GM12878 (cell line): Measurements from ENCODE around the gene PODN. TPM values are rescaled to one million over a fixed set of nuclear protein-coding genes. Genes with fewer than 3 reads are reported as not detected.

Source experiments
- ATAC-seq: fragments of 200-7000 bp; cut with Tn5 transposase; 3 replicates; pipeline ENCODE4 v1.9.1; 2020; ENCODE audit warnings: mild to moderate bottlenecking, moderate library complexity
- BruUV-seq: library from RNA; stranded (reverse); fragments of 400-500 nt; replicated peaks from 2 replicates; lab custom pipeline; 2021; lab: Mats Ljungman, UMichigan
- CTCF ChIA-PET: fragments of 300-600 bp; sonication (Branson Sonifier 250); formaldehyde crosslinking; extraction: SDS; loops from one replicate; lab custom pipeline; 2021; ENCODE audit warnings: inconsistent platforms; lab: Yijun Ruan, JAX
- POLR2A ChIA-PET: fragments of 350-600 bp; formaldehyde crosslinking; extraction: SDS; loops from one replicate; lab custom pipeline; 2021; ENCODE audit warnings: inconsistent platforms; lab: Charles Lee
- RAD21 ChIA-PET: fragments of 300-600 bp; sonication (Branson Sonifier 250); formaldehyde crosslinking; loops from one replicate; lab custom pipeline; 2023; ENCODE audit warnings: antibody characterized with exemption; ENCODE audit not compliant: unreplicated experiment; lab: Charles Lee
- SMC1A ChIA-PET: fragments of 300-600 bp; sonication (Branson Sonifier 250); formaldehyde crosslinking; loops from one replicate; lab custom pipeline; 2023; ENCODE audit not compliant: unreplicated experiment, uncharacterized antibody; lab: Charles Lee
- DNase-seq: peaks from one replicate; pipeline ENCODE4 v3.0.0-alpha.2; 2011; ENCODE audit warnings: low read depth, low spot score
- FAIRE-seq: peaks from 3 replicates; lab custom pipeline; 2011; peaks lifted over from hg19 to GRCh38; lab: Jason Lieb, UNC
- H2AFZ ChIP-seq: 2 replicates; pipeline ENCODE4 v1.6.0; 2011; ENCODE audit warnings: low read depth, low read length, control low read depth; ENCODE audit not compliant: control insufficient read depth
- H3K27ac ChIP-seq: 2 replicates; pipeline ENCODE4 v1.5.1; 2011; ENCODE audit warnings: control low read depth; ENCODE audit not compliant: control insufficient read depth, insufficient read depth
- H3K27me3 ChIP-seq, 2 experiments: replicated peaks in 1 of 2; 2 replicates each; pipeline versions ENCODE4 v1.6.0 to v1.6.1; 2011; ENCODE audit warnings: low read length in 1 of 2; ENCODE audit not compliant: control insufficient read depth in 2 of 2, insufficient read depth in 2 of 2
- H3K36me3 ChIP-seq, 2 experiments: 2 replicates each; pipeline ENCODE4 v1.5.1; 2011; ENCODE audit warnings: low read length in 1 of 2; ENCODE audit not compliant: control insufficient read depth in 2 of 2, insufficient read depth in 2 of 2
- H3K4me1 ChIP-seq: 2 replicates; pipeline ENCODE4 v1.6.1; 2011; ENCODE audit warnings: mild to moderate bottlenecking, low read length, moderate library complexity, mixed read lengths; ENCODE audit not compliant: control insufficient read depth, insufficient read depth
- H3K4me2 ChIP-seq: 2 replicates; pipeline ENCODE4 v1.6.0; 2011; ENCODE audit warnings: control low read depth; ENCODE audit not compliant: control insufficient read depth, insufficient read depth
- H3K4me3 ChIP-seq: fragments of 200-600 bp; sonication (generic); 2 replicates; pipeline ENCODE4 v1.5.1; 2016
- H3K79me2 ChIP-seq: 2 replicates; pipeline ENCODE4 v1.6.0; 2011; ENCODE audit warnings: low read length; ENCODE audit not compliant: control insufficient read depth, insufficient read depth
- H3K9ac ChIP-seq: 2 replicates; pipeline ENCODE4 v1.8.0; 2011; ENCODE audit warnings: low read length, control low read depth, mixed read lengths; ENCODE audit not compliant: control insufficient read depth, insufficient read depth
- H3K9me3 ChIP-seq: replicated peaks from 3 replicates; pipeline ENCODE4 v1.5.1; 2011; ENCODE audit warnings: mild to moderate bottlenecking, low read length; ENCODE audit not compliant: control insufficient read depth, insufficient read depth
- H4K20me1 ChIP-seq: 2 replicates; pipeline ENCODE4 v1.6.0; 2011; ENCODE audit not compliant: control insufficient read depth, insufficient read depth
- CREB1 ChIP-seq: IDR thresholded peaks from 2 replicates; pipeline ENCODE4 v1.6.1; 2012; ENCODE audit warnings: low read depth, mild to moderate bottlenecking, inconsistent platforms
- E2F4 ChIP-seq: IDR thresholded peaks from 2 replicates; pipeline ENCODE4 v1.6.1; 2012; ENCODE audit warnings: low read depth, low read length, improper control_type of control experiment
- GATAD2B ChIP-seq: fragments of 450-650 bp; conservative IDR thresholded peaks from 2 replicates; pipeline ENCODE4 v1.6.1; 2017; ENCODE audit warnings: low read depth, mild to moderate bottlenecking, moderate library complexity
- MTA2 ChIP-seq: fragments of 450-650 bp; IDR thresholded peaks from 2 replicates; pipeline ENCODE4 v1.6.1; 2016; ENCODE audit warnings: low read depth, mild to moderate bottlenecking, moderate library complexity
- NFIC ChIP-seq: IDR thresholded peaks from 2 replicates; pipeline ENCODE4 v1.6.1; 2012; ENCODE audit warnings: low read depth, mild to moderate bottlenecking, inconsistent platforms, low read length, moderate library complexity
- POLR2AphosphoS2 ChIP-seq: IDR thresholded peaks from 2 replicates; pipeline ENCODE4 v1.6.1; 2011; ENCODE audit warnings: low read depth, mild to moderate bottlenecking, low read length, improper control_type of control experiment, moderate library complexity
- ZNF217 ChIP-seq: fragments of 450-650 bp; IDR thresholded peaks from 2 replicates; pipeline ENCODE4 v1.6.1; 2017; ENCODE audit warnings: antibody characterized with exemption, mild to moderate bottlenecking
- WGBS: methylation state at CpG from one replicate; pipeline ENCODE4 v1.1.6; 2016; ENCODE audit warnings: low lambda C conversion rate; ENCODE audit not compliant: insufficient replicate concordance, insufficient coverage; ENCODE audit errors: missing lambda C conversion rate; 5-methylcytosine and 5-hydroxymethylcytosine counted together
- in situ Hi-C: fragments of 300-500 bp; cut with MboI; formaldehyde crosslinking; loops from 9 replicates; pipeline ENCODE4 v1.14.3; 2018; ENCODE audit warnings: mixed read lengths
- intact Hi-C: fragments of 100-400 bp; cut with micrococcal nuclease; formaldehyde crosslinking; loops from one replicate; pipeline ENCODE4 v1.14.2; 2022; ENCODE audit not compliant: unreplicated experiment
- polyA plus RNA-seq, 11 experiments: library from polyadenylated mRNA; depleted of rRNA in 4 of 11; unstranded in 6 of 11; stranded (reverse) in 5 of 11; fragments of >200 nt; fragmentation: Nextera tagmentation in 4 of 11; fragmentation: Illumina TruSeq in 1 of 11; extraction: Ambion mirVana in 4 of 11; extraction: Trizol in 1 of 11; gene quantifications; 1 replicate in 1 of 11; 2 replicates in 10 of 11; pipeline versions ENCODE4 v1.2.1 to v1.2.3, GENCODE V29; 2011 to 2016; ENCODE audit warnings: inconsistent platforms in 2 of 11, missing spikeins in 2 of 11, low read depth in 1 of 11
- total RNA-seq, 4 experiments: library from RNA; depleted of rRNA in 3 of 4; stranded (reverse); fragments of >200 nt in 3 of 4; fragmentation: Illumina TruSeq in 1 of 4; extraction: Trizol in 1 of 4; gene quantifications; 2 replicates each; pipeline versions ENCODE4 v1.2.1 to v1.2.3, GENCODE V29; 2013 to 2021
- TF ChIP-seq, protein P1 (sequence below): fragments of 450-650 bp; IDR thresholded peaks from 2 replicates; pipeline ENCODE4 v1.6.1; 2017; ENCODE audit warnings: mild to moderate bottlenecking, moderate library complexity
- TF ChIP-seq, protein P2 (sequence below): fragments of 450-650 bp; IDR thresholded peaks from 2 replicates; pipeline ENCODE4 v1.6.1; 2016; ENCODE audit warnings: mild to moderate bottlenecking, moderate library complexity, borderline replicate concordance

PODN gene
- total and polyA plus RNA-seq, 10 of the 15 experiments (the other 5 are each of a cell fraction or from before 2014, with no cell fraction given): 0.10 TPM; not detected in 9

DNA sequence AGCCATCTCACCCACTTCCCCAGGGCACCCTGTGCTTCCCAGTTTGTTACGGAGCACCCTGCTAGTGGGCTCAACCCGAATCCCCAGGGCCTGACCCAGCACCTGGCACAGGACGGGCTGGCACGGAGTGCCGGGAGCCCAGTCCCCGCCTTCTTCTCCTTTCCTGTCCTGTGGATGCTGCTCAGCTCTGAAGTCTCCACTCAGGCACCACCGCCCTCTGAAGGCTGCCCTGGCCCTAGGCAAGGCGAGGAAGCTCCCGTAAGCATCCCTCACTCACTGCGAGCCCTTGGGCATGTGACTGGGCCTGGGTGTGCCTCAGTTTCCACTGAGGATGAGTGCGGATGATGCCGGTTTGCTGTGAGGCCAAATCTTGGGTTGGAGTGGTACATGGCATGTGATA lies 58.6 kb downstream of the PODN start:
- H4K20me1 ChIP-seq: no peaks in the 10 kb centered on the region
- intact Hi-C loops: no loop called here
- in situ Hi-C loops: no loop called here
- DNase-seq (no peak), FAIRE-seq (no peak), ATAC-seq (no peak)
- ChIA-PET CTCF (interaction anchor here (1.4 kb wide), 1 partner anchor 61 kb away, joined by 3 read pairs; no protein-coding TSS in a partner anchor), POLR2A (no interaction called here), SMC1A (no interaction called here), RAD21 (no interaction called here)
- TF ChIP-seq MTA2 (no peak), E2F4 (no peak), GATAD2B (no peak), POLR2AphosphoS2 (no peak), NFIC (no peak), ZNF217 (no peak), CREB1 (no peak)
- TF ChIP-seq, protein P1, sequence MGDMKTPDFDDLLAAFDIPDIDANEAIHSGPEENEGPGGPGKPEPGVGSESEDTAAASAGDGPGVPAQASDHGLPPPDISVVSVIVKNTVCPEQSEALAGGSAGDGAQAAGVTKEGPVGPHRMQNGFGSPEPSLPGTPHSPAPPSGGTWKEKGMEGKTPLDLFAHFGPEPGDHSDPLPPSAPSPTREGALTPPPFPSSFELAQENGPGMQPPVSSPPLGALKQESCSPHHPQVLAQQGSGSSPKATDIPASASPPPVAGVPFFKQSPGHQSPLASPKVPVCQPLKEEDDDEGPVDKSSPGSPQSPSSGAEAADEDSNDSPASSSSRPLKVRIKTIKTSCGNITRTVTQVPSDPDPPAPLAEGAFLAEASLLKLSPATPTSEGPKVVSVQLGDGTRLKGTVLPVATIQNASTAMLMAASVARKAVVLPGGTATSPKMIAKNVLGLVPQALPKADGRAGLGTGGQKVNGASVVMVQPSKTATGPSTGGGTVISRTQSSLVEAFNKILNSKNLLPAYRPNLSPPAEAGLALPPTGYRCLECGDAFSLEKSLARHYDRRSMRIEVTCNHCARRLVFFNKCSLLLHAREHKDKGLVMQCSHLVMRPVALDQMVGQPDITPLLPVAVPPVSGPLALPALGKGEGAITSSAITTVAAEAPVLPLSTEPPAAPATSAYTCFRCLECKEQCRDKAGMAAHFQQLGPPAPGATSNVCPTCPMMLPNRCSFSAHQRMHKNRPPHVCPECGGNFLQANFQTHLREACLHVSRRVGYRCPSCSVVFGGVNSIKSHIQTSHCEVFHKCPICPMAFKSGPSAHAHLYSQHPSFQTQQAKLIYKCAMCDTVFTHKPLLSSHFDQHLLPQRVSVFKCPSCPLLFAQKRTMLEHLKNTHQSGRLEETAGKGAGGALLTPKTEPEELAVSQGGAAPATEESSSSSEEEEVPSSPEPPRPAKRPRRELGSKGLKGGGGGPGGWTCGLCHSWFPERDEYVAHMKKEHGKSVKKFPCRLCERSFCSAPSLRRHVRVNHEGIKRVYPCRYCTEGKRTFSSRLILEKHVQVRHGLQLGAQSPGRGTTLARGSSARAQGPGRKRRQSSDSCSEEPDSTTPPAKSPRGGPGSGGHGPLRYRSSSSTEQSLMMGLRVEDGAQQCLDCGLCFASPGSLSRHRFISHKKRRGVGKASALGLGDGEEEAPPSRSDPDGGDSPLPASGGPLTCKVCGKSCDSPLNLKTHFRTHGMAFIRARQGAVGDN: no peak
- TF ChIP-seq, protein P2, sequence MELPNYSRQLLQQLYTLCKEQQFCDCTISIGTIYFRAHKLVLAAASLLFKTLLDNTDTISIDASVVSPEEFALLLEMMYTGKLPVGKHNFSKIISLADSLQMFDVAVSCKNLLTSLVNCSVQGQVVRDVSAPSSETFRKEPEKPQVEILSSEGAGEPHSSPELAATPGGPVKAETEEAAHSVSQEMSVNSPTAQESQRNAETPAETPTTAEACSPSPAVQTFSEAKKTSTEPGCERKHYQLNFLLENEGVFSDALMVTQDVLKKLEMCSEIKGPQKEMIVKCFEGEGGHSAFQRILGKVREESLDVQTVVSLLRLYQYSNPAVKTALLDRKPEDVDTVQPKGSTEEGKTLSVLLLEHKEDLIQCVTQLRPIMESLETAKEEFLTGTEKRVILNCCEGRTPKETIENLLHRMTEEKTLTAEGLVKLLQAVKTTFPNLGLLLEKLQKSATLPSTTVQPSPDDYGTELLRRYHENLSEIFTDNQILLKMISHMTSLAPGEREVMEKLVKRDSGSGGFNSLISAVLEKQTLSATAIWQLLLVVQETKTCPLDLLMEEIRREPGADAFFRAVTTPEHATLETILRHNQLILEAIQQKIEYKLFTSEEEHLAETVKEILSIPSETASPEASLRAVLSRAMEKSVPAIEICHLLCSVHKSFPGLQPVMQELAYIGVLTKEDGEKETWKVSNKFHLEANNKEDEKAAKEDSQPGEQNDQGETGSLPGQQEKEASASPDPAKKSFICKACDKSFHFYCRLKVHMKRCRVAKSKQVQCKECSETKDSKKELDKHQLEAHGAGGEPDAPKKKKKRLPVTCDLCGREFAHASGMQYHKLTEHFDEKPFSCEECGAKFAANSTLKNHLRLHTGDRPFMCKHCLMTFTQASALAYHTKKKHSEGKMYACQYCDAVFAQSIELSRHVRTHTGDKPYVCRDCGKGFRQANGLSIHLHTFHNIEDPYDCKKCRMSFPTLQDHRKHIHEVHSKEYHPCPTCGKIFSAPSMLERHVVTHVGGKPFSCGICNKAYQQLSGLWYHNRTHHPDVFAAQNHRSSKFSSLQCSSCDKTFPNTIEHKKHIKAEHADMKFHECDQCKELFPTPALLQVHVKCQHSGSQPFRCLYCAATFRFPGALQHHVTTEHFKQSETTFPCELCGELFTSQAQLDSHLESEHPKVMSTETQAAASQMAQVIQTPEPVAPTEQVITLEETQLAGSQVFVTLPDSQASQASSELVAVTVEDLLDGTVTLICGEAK: no peak
- no peak overlapping the region for H3K4me3 ChIP-seq
- H3K4me1 ChIP-seq: no peaks in the 10 kb centered on the region
- no peaks in the 10 kb centered on the region for H3K79me2 ChIP-seq
- no peaks in the 10 kb centered on the region for H3K9me3 ChIP-seq
- H3K27ac ChIP-seq: no peak overlapping the region
- WGBS: 44% methylated on average over 12 of the region's 12 CpGs
- no peaks in the 10 kb centered on the region; a peak in 1 of 4 replicates for H3K27me3 ChIP-seq
- no peak overlapping the region for H2AFZ ChIP-seq
- no TSS peak for BruUV-seq
- no peak overlapping the region for H3K9ac ChIP-seq
- H3K36me3 ChIP-seq: no peaks in the 10 kb centered on the region
- H3K4me2 ChIP-seq: no peak overlapping the region
